ENCODE measurements around the gene BTG1.

Gene BTG1

GRCh38 chr12:92114834-92115233 is 30.8 kb downstream of the BTG1 start:
- ChIA-PET CTCF (interaction anchor here (0.7 kb wide), 1 partner anchor 32 kb away, joined by 3 read pairs; no protein-coding TSS in a partner anchor), POLR2A (no interaction called here)
- no peak overlapping the region for H3K27ac ChIP-seq (ENCODE audit: insufficient read depth in 1 of 2, low read depth in 1 of 2, low read length in 2 of 2, poor library complexity in 1 of 2, severe bottlenecking in 2 of 2)
- peaks cover 0 to 3% (median 0%) of the 10 kb centered on the region in 4 experiments for H3K4me1 ChIP-seq (ENCODE audit: control extremely low read depth in 1 of 4, control insufficient read depth in 4 of 4, insufficient read depth in 4 of 4, low read length in 3 of 4)
- H3K4me3 ChIP-seq (ENCODE audit: control insufficient read depth in 1 of 7, extremely low read depth in 1 of 7, insufficient read depth in 4 of 7, low read depth in 2 of 7, low read length in 6 of 7) = no peak overlapping the region
- WGBS (ENCODE audit: insufficient coverage) = 100% methylated on average over 1 of the region's 2 CpGs
- no peaks in the 10 kb centered on the region for H3K27me3 ChIP-seq (replicated peaks in 2 of 5; ENCODE audit: control insufficient read depth in 4 of 5, insufficient read depth in 5 of 5, low read length in 4 of 5)
- H3K9me3 ChIP-seq (ENCODE audit: control extremely low read depth in 1 of 5, control insufficient read depth in 4 of 5, insufficient read depth in 2 of 5, low read depth in 1 of 5, low read length in 4 of 5) = peaks cover 0 to 6% (median 0%) of the 10 kb centered on the region in 5 experiments
- no peak for DNase-seq
- peaks cover 0 to 2% (median 0%) of the 10 kb centered on the region in 4 experiments for H3K36me3 ChIP-seq (ENCODE audit: control insufficient read depth in 4 of 4, insufficient read depth in 4 of 4, low read length in 3 of 4)

- Histone ChIP-seq H3K4me1 (ENCODE audit: control extremely low read depth in 1 of 4, control insufficient read depth in 4 of 4, insufficient read depth in 4 of 4, low read length in 3 of 4) (peaks cover 0 to 3% (median 0%) of the 10 kb centered on the region in 4 experiments), H3K9me3 (ENCODE audit: control extremely low read depth in 1 of 5, control insufficient read depth in 4 of 5, insufficient read depth in 2 of 5, low read depth in 1 of 5, low read length in 4 of 5) (no peaks in the 10 kb centered on the region), H3K36me3 (ENCODE audit: control insufficient read depth in 4 of 4, insufficient read depth in 4 of 4, low read length in 3 of 4) (no peaks in the 10 kb centered on the region), H3K27me3 (replicated peaks in 2 of 5; ENCODE audit: control insufficient read depth in 4 of 5, insufficient read depth in 5 of 5, low read length in 4 of 5) (no peaks in the 10 kb centered on the region), H3K4me3 (ENCODE audit: control insufficient read depth in 1 of 7, extremely low read depth in 1 of 7, insufficient read depth in 4 of 7, low read depth in 2 of 7, low read length in 6 of 7) (no peak overlapping the region), H3K27ac (ENCODE audit: insufficient read depth in 1 of 2, low read depth in 1 of 2, low read length in 2 of 2, poor library complexity in 1 of 2, severe bottlenecking in 2 of 2) (no peak overlapping the region)
- DNase-seq = no peak
- ChIA-PET CTCF (no interaction called here), POLR2A (no interaction called here)
Measured at GRCh38 chr12:92111256-92111655, 34.4 kb downstream of the BTG1 start.

GRCh38 chr12:92110083-92110640 is 35.5 kb downstream of the BTG1 start:
- no peak overlapping the region for H3K27ac ChIP-seq (ENCODE audit: insufficient read depth in 1 of 2, low read depth in 1 of 2, low read length in 2 of 2, poor library complexity in 1 of 2, severe bottlenecking in 2 of 2)
- H3K9me3 ChIP-seq (ENCODE audit: control extremely low read depth in 1 of 5, control insufficient read depth in 4 of 5, insufficient read depth in 2 of 5, low read depth in 1 of 5, low read length in 4 of 5) = no peaks in the 10 kb centered on the region
- H3K27me3 ChIP-seq (replicated peaks in 2 of 5; ENCODE audit: control insufficient read depth in 4 of 5, insufficient read depth in 5 of 5, low read length in 4 of 5) = no peaks in the 10 kb centered on the region
- no peaks in the 10 kb centered on the region for H3K36me3 ChIP-seq (ENCODE audit: control insufficient read depth in 4 of 4, insufficient read depth in 4 of 4, low read length in 3 of 4)
- ChIA-PET POLR2A (no interaction called here), CTCF (interaction anchor here (0.7 kb wide), 1 partner anchor 27 kb away, joined by 4 read pairs; no protein-coding TSS in a partner anchor)
- DNase-seq = no peak
- H3K4me1 ChIP-seq (ENCODE audit: control extremely low read depth in 1 of 4, control insufficient read depth in 4 of 4, insufficient read depth in 4 of 4, low read length in 3 of 4) = peaks cover 0 to 3% (median 1%) of the 10 kb centered on the region in 4 experiments
- WGBS (ENCODE audit: insufficient coverage) = 100% methylated on average over 1 of the region's 1 CpG
- no peak overlapping the region for H3K4me3 ChIP-seq (ENCODE audit: control insufficient read depth in 1 of 7, extremely low read depth in 1 of 7, insufficient read depth in 4 of 7, low read depth in 2 of 7, low read length in 6 of 7)

- POLR2A ChIA-PET = no interaction called here
- 90% methylated on average over 2 of the region's 4 CpGs for WGBS (ENCODE audit: insufficient coverage)
- DNase-seq = no peak
- Histone ChIP-seq H3K36me3 (ENCODE audit: control insufficient read depth in 4 of 4, insufficient read depth in 4 of 4, low read length in 3 of 4) (no peaks in the 10 kb centered on the region), H3K4me3 (ENCODE audit: control insufficient read depth in 1 of 7, extremely low read depth in 1 of 7, insufficient read depth in 4 of 7, low read depth in 2 of 7, low read length in 6 of 7) (no peak overlapping the region), H3K27ac (ENCODE audit: insufficient read depth in 1 of 2, low read depth in 1 of 2, low read length in 2 of 2, poor library complexity in 1 of 2, severe bottlenecking in 2 of 2) (no peak overlapping the region), H3K9me3 (ENCODE audit: control extremely low read depth in 1 of 5, control insufficient read depth in 4 of 5, insufficient read depth in 2 of 5, low read depth in 1 of 5, low read length in 4 of 5) (no peaks in the 10 kb centered on the region), H3K27me3 (replicated peaks in 2 of 5; ENCODE audit: control insufficient read depth in 4 of 5, insufficient read depth in 5 of 5, low read length in 4 of 5) (no peaks in the 10 kb centered on the region), H3K4me1 (ENCODE audit: control extremely low read depth in 1 of 4, control insufficient read depth in 4 of 4, insufficient read depth in 4 of 4, low read length in 3 of 4) (peaks cover 0 to 3% (median 1%) of the 10 kb centered on the region in 4 experiments)
- CTCF ChIA-PET = no interaction called here
Measured at GRCh38 chr12:92109613-92110012, 36.0 kb downstream of the BTG1 start.

- H3K27me3 ChIP-seq (replicated peaks in 2 of 5; ENCODE audit: control insufficient read depth in 4 of 5, insufficient read depth in 5 of 5, low read length in 4 of 5) = no peaks in the 10 kb centered on the region
- CTCF ChIA-PET = no interaction called here
- POLR2A ChIA-PET = no interaction called here
- no peak for DNase-seq
- H3K4me1 ChIP-seq (ENCODE audit: control extremely low read depth in 1 of 4, control insufficient read depth in 4 of 4, insufficient read depth in 4 of 4, low read length in 3 of 4) = peaks cover 0 to 3% (median 1%) of the 10 kb centered on the region in 4 experiments
- H3K4me3 ChIP-seq (ENCODE audit: control insufficient read depth in 1 of 7, extremely low read depth in 1 of 7, insufficient read depth in 4 of 7, low read depth in 2 of 7, low read length in 6 of 7) = no peak overlapping the region
- no peaks in the 10 kb centered on the region for H3K9me3 ChIP-seq (ENCODE audit: control extremely low read depth in 1 of 5, control insufficient read depth in 4 of 5, insufficient read depth in 2 of 5, low read depth in 1 of 5, low read length in 4 of 5)
- no peaks in the 10 kb centered on the region for H3K36me3 ChIP-seq (ENCODE audit: control insufficient read depth in 4 of 4, insufficient read depth in 4 of 4, low read length in 3 of 4)
- 100% methylated on average over 1 of the region's 3 CpGs for WGBS (ENCODE audit: insufficient coverage)
- no peak overlapping the region for H3K27ac ChIP-seq (ENCODE audit: insufficient read depth in 1 of 2, low read depth in 1 of 2, low read length in 2 of 2, poor library complexity in 1 of 2, severe bottlenecking in 2 of 2)
Measured at GRCh38 chr12:92108651-92109050, 37.0 kb downstream of the BTG1 start.

GRCh38 chr12:92107621-92108131 is 38.0 kb downstream of the BTG1 start:
- no peaks in the 10 kb centered on the region for H3K27me3 ChIP-seq (replicated peaks in 2 of 5; ENCODE audit: control insufficient read depth in 4 of 5, insufficient read depth in 5 of 5, low read length in 4 of 5)
- WGBS (ENCODE audit: insufficient coverage) = 93% methylated on average over 4 of the region's 7 CpGs
- H3K4me3 ChIP-seq (ENCODE audit: control insufficient read depth in 1 of 7, extremely low read depth in 1 of 7, insufficient read depth in 4 of 7, low read depth in 2 of 7, low read length in 6 of 7) = no peak overlapping the region
- peaks cover 0 to 3% (median 1%) of the 10 kb centered on the region in 4 experiments for H3K4me1 ChIP-seq (ENCODE audit: control extremely low read depth in 1 of 4, control insufficient read depth in 4 of 4, insufficient read depth in 4 of 4, low read length in 3 of 4)
- CTCF ChIA-PET = no interaction called here
- no peaks in the 10 kb centered on the region for H3K9me3 ChIP-seq (ENCODE audit: control extremely low read depth in 1 of 5, control insufficient read depth in 4 of 5, insufficient read depth in 2 of 5, low read depth in 1 of 5, low read length in 4 of 5)
- POLR2A ChIA-PET = interaction anchor here (0.6 kb wide), 1 partner anchor 362 kb away, joined by 5 read pairs; no protein-coding TSS in a partner anchor
- DNase-seq = no peak
- H3K36me3 ChIP-seq (ENCODE audit: control insufficient read depth in 4 of 4, insufficient read depth in 4 of 4, low read length in 3 of 4) = no peaks in the 10 kb centered on the region
- H3K27ac ChIP-seq (ENCODE audit: insufficient read depth in 1 of 2, low read depth in 1 of 2, low read length in 2 of 2, poor library complexity in 1 of 2, severe bottlenecking in 2 of 2) = no peak overlapping the region

GRCh38 chr12:92107094-92107493 is 38.6 kb downstream of the BTG1 start:
- no peak overlapping the region for H3K4me3 ChIP-seq (ENCODE audit: control insufficient read depth in 1 of 7, extremely low read depth in 1 of 7, insufficient read depth in 4 of 7, low read depth in 2 of 7, low read length in 6 of 7)
- ChIA-PET CTCF (no interaction called here), POLR2A (no interaction called here)
- 100% methylated on average over 2 of the region's 4 CpGs for WGBS (ENCODE audit: insufficient coverage)
- peaks cover 0 to 3% (median 1%) of the 10 kb centered on the region in 4 experiments for H3K4me1 ChIP-seq (ENCODE audit: control extremely low read depth in 1 of 4, control insufficient read depth in 4 of 4, insufficient read depth in 4 of 4, low read length in 3 of 4)
- no peak for DNase-seq
- H3K27ac ChIP-seq (ENCODE audit: insufficient read depth in 1 of 2, low read depth in 1 of 2, low read length in 2 of 2, poor library complexity in 1 of 2, severe bottlenecking in 2 of 2) = no peak overlapping the region
- no peaks in the 10 kb centered on the region for H3K27me3 ChIP-seq (replicated peaks in 2 of 5; ENCODE audit: control insufficient read depth in 4 of 5, insufficient read depth in 5 of 5, low read length in 4 of 5)
- no peaks in the 10 kb centered on the region for H3K36me3 ChIP-seq (ENCODE audit: control insufficient read depth in 4 of 4, insufficient read depth in 4 of 4, low read length in 3 of 4)
- H3K9me3 ChIP-seq (ENCODE audit: control extremely low read depth in 1 of 5, control insufficient read depth in 4 of 5, insufficient read depth in 2 of 5, low read depth in 1 of 5, low read length in 4 of 5) = no peaks in the 10 kb centered on the region
